Body of pancreas (tissue), 4 donors: ENCODE data around the gene CBR1. TPM values are rescaled to one million over a fixed set of nuclear protein-coding genes. Genes with fewer than 3 reads are reported as not detected.

Experiments
- ATAC-seq: fragments of 150-250 bp; one replicate; pipeline ENCODE4 v1.9.1; 2016
- DNase-seq, 4 donors: peaks; one replicate each; pipeline ENCODE4 v3.0.0-alpha.2; 2019
- H3K27ac ChIP-seq, 4 donors: fragments of 200-600 bp; sonication (generic); 1 replicate in 3 of 4; 2 replicates in 1 of 4; pipeline versions ENCODE4 v1.5.1 to v1.6.1; 2016 to 2019; ENCODE audit warnings: mild to moderate bottlenecking in 1 of 4, mixed read lengths in 1 of 4, moderate library complexity in 1 of 4
- H3K27me3 ChIP-seq, 2 donors: fragments of 200-600 bp; sonication (generic); one replicate each; pipeline ENCODE4 v1.6.0; 2016; ENCODE audit warnings: mild to moderate bottlenecking in 1 of 2
- H3K36me3 ChIP-seq, 2 donors: fragments of 200-600 bp; sonication (generic); replicated peaks in 1 of 2; 2 replicates each; pipeline ENCODE4 v1.5.1; 2016; ENCODE audit warnings: low read depth in 2 of 2; ENCODE audit not compliant: insufficient read depth in 1 of 2
- H3K4me1 ChIP-seq: fragments of 200-600 bp; sonication (generic); one replicate; pipeline ENCODE4 v1.6.0; 2016
- H3K4me3 ChIP-seq, 2 donors: fragments of 200-600 bp; sonication (generic); 1 replicate in 1 of 2; 2 replicates in 1 of 2; pipeline ENCODE4 v1.5.1; 2016 to 2019
- H3K9me3 ChIP-seq, 3 donors: fragments of 200-600 bp; sonication (generic); 1 replicate in 2 of 3; 2 replicates in 1 of 3; pipeline ENCODE4 v1.5.1; 2016
- CTCF ChIP-seq, 7 experiments: fragments of 450-650 bp in 4 of 7; fragments of 200-600 bp in 3 of 7; sonication (generic) in 3 of 7; IDR thresholded peaks; one replicate each; pipeline ENCODE4 v1.5.1; 2016 to 2019; ENCODE audit warnings: antibody characterized with exemption in 7 of 7
- POLR2A ChIP-seq, 3 donors: fragments of 450-650 bp; IDR thresholded peaks; one replicate each; pipeline ENCODE4 v1.6.1; 2016; ENCODE audit warnings: antibody characterized with exemption in 3 of 3, mild to moderate bottlenecking in 2 of 3
- WGBS, 2 donors: methylation state at CpG; one replicate each; pipeline ENCODE4 v1.1.5; 2017; 5-methylcytosine and 5-hydroxymethylcytosine counted together
- intact Hi-C: fragments of 100-400 bp; cut with DNase I; formaldehyde crosslinking; loops from one replicate; pipeline ENCODE4 v1.15.1; 2023
- total RNA-seq, 2 donors: library from RNA; depleted of rRNA; stranded (reverse); fragments of >200 nt; gene quantifications; one replicate each; pipeline ENCODE4 v1.1.0, GENCODE V29; 2016

CBR1 gene
- total RNA-seq, 2 donors from 2014 or later: 78.8 to 80.7 TPM

DNA sequence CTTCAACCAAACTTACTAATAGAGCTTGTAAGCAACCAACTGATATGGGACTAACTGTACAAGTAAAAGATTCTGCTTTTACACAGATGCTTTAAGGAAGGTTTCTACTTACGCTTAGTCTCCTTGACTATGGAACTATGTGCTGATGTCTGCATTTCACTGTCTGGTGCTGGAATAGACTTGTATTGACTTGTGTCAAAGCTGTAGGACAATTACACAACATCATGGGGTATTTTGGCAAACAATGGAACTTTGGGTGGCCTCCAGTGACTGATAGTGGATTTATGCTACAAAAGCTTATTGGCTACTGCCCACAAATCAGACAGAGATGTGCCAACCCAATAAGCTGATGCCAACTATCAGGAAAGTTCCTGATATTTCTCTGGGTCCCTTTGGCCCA is 10.6 kb downstream of the CBR1 start:
- Histone ChIP-seq H3K9me3 (no peaks in the 10 kb centered on the region), H3K4me3 (no peak overlapping the region), H3K27me3 (no peaks in the 10 kb centered on the region), H3K4me1 (no peaks in the 10 kb centered on the region), H3K36me3 (no peaks in the 10 kb centered on the region), H3K27ac (no peak overlapping the region)
- TF ChIP-seq CTCF (IDR thresholded peaks at IDR 0.05) (no peak), POLR2A (IDR thresholded peaks at IDR 0.05) (no peak)
- intact Hi-C loops: no loop called here
- WGBS, 2 donors: 95 to 100% methylated on average over 1 of the region's 1 CpG
- ATAC-seq: no peak
- no peak for DNase-seq

- H3K4me3 ChIP-seq: no peak overlapping the region
- WGBS, 2 donors: 50 to 52% methylated on average over 3 of the region's 3 CpGs
- H3K4me1 ChIP-seq: no peaks in the 10 kb centered on the region
- intact Hi-C loops: no loop called here
- no peaks in the 10 kb centered on the region for H3K9me3 ChIP-seq
- H3K27me3 ChIP-seq: no peaks in the 10 kb centered on the region
- no peak overlapping the region for H3K27ac ChIP-seq
- H3K36me3 ChIP-seq: no peaks in the 10 kb centered on the region
- no peak for ATAC-seq
- TF ChIP-seq CTCF (IDR thresholded peaks at IDR 0.05) (no peak), POLR2A (IDR thresholded peaks at IDR 0.05) (no peak)
- DNase-seq: no peak
Observed at GRCh38 chr21:36082237-36082664, 12.4 kb downstream of the CBR1 start.

GRCh38 chr21:36087362-36088138 is 17.7 kb downstream of the CBR1 start:
- intact Hi-C loops: no loop called here
- Histone ChIP-seq H3K9me3 (no peaks in the 10 kb centered on the region), H3K4me1 (no peaks in the 10 kb centered on the region), H3K4me3 (no peak overlapping the region), H3K27me3 (no peaks in the 10 kb centered on the region), H3K36me3 (no peaks in the 10 kb centered on the region), H3K27ac (no peak overlapping the region)
- TF ChIP-seq POLR2A (IDR thresholded peaks at IDR 0.05): no peak
- TF ChIP-seq CTCF (IDR thresholded peaks at IDR 0.05): no peak
- 63 to 68% methylated on average over 6 of the region's 6 CpGs for WGBS, 2 donors
- ATAC-seq: no peak
- DNase-seq: no peak

DNA sequence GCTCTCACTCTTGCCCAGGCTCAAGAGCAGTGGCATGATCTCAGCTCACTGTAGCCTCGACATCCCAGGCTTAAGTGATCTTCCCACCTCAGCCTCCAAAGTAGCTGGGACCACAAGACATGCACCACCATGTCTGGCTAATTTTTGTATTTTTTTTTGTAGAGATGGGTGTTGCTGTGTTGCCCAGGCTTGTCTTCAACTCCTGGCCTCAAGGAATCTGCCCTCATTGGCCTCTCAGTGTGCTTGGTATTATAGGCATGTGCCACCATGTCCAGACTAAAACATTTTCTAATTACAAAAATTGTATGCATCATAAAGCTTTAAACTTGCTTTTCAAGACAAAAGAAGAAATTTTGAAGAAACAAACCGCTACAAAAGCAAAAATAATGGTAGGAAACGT is 20.1 kb downstream of the CBR1 start:
- Histone ChIP-seq H3K27me3 (no peaks in the 10 kb centered on the region), H3K4me3 (no peak overlapping the region), H3K9me3 (peaks cover 0 to 4% (median 0%) of the 10 kb centered on the region in 3 donors), H3K36me3 (no peaks in the 10 kb centered on the region), H3K4me1 (no peaks in the 10 kb centered on the region), H3K27ac (no peak overlapping the region)
- intact Hi-C loops: no loop called here
- ATAC-seq (no peak), DNase-seq (no peak)
- 84 to 89% methylated on average over 3 of the region's 3 CpGs for WGBS, 2 donors
- TF ChIP-seq POLR2A (IDR thresholded peaks at IDR 0.05): no peak
- no peak for TF ChIP-seq CTCF (IDR thresholded peaks at IDR 0.05)

- H3K27ac ChIP-seq: no peak overlapping the region
- H3K4me3 ChIP-seq: no peak overlapping the region
- no peaks in the 10 kb centered on the region for H3K27me3 ChIP-seq
- no peaks in the 10 kb centered on the region for H3K4me1 ChIP-seq
- intact Hi-C loops: no loop called here
- DNase-seq (no peak), ATAC-seq (no peak)
- H3K9me3 ChIP-seq: peaks cover 0 to 4% (median 0%) of the 10 kb centered on the region in 3 donors
- no peaks in the 10 kb centered on the region for H3K36me3 ChIP-seq
- TF ChIP-seq POLR2A (IDR thresholded peaks at IDR 0.05): no peak
- TF ChIP-seq CTCF (IDR thresholded peaks at IDR 0.05): no peak
Observed at GRCh38 chr21:36092681-36093080, 22.9 kb downstream of the CBR1 start.
